DOHH2 (cell line): ENCODE results near the gene SPECC1L.

Source experiments
- H3F3A ChIP-seq: fragments of 200-600 bp; sonication (generic), shearing (Covaris generic); 2 replicates; pipeline ENCODE4 v1.6.0; 2016; ENCODE audit warnings: antibody characterized with exemption, mild to moderate bottlenecking; ENCODE audit not compliant: control insufficient read depth, insufficient read depth
- H3K27ac ChIP-seq: fragments of 200-600 bp; sonication (generic); 2 replicates; pipeline ENCODE4 v1.5.1; 2014; ENCODE audit warnings: low read depth, mild to moderate bottlenecking, low read length, moderate library complexity
- H3K27me3 ChIP-seq: fragments of 200-600 bp; sonication (generic); 2 replicates; pipeline ENCODE4 v1.6.1; 2014; ENCODE audit warnings: mild to moderate bottlenecking, low read length, mixed read lengths; ENCODE audit not compliant: control insufficient read depth
- H3K36me3 ChIP-seq: fragments of 200-600 bp; sonication (generic); 2 replicates; pipeline ENCODE4 v1.6.1; 2014; ENCODE audit warnings: mild to moderate bottlenecking, low read length, moderate library complexity, mixed read lengths; ENCODE audit not compliant: control insufficient read depth
- H3K4me1 ChIP-seq: fragments of 200-600 bp; sonication (generic); 2 replicates; pipeline ENCODE4 v1.6.1; 2014; ENCODE audit warnings: mild to moderate bottlenecking, low read length, mixed read lengths; ENCODE audit not compliant: control insufficient read depth
- H3K4me2 ChIP-seq: fragments of 200-600 bp; sonication (generic); 2 replicates; pipeline ENCODE4 v1.6.0; 2014; ENCODE audit warnings: mild to moderate bottlenecking, low read length, moderate library complexity
- H3K4me3 ChIP-seq: fragments of 200-600 bp; sonication (generic); 2 replicates; pipeline ENCODE4 v1.5.1; 2014; ENCODE audit warnings: mild to moderate bottlenecking, low read length, mixed read lengths
- H3K79me2 ChIP-seq: fragments of 200-600 bp; sonication (generic); 2 replicates; pipeline ENCODE4 v1.6.1; 2014; ENCODE audit warnings: mild to moderate bottlenecking, low read length, mixed read lengths; ENCODE audit not compliant: control insufficient read depth
- H3K9me2 ChIP-seq: fragments of 200-600 bp; sonication (generic); replicated peaks from 2 replicates; pipeline ENCODE4 v1.6.1; 2014; ENCODE audit warnings: mild to moderate bottlenecking, low read length, mixed read lengths; ENCODE audit not compliant: control insufficient read depth
- H3K9me3 ChIP-seq: fragments of 200-600 bp; sonication (generic); 2 replicates; pipeline ENCODE4 v1.6.1; 2014; ENCODE audit warnings: antibody characterized with exemption, low read length, mixed read lengths; ENCODE audit not compliant: control insufficient read depth, insufficient read depth
- H4K20me1 ChIP-seq: fragments of 200-600 bp; sonication (generic); 2 replicates; pipeline ENCODE4 v1.6.0; 2014; ENCODE audit warnings: low read depth, mild to moderate bottlenecking, antibody characterized with exemption, low read length, moderate library complexity; ENCODE audit not compliant: control insufficient read depth, insufficient read depth
- EZH2phosphoT487 ChIP-seq: fragments of 200-600 bp; sonication (generic); IDR thresholded peaks from 2 replicates; pipeline ENCODE4 v1.6.1; 2017; ENCODE audit warnings: borderline replicate concordance, mild to moderate bottlenecking, antibody characterized with exemption, low read length, moderate library complexity, mixed read lengths
- TF ChIP-seq, protein P1 (sequence below): fragments of 200-600 bp; sonication (generic); IDR thresholded peaks from one replicate; pipeline ENCODE4 v1.5.1; 2014; ENCODE audit warnings: antibody characterized with exemption, mild to moderate bottlenecking, low read depth, low read length; ENCODE audit not compliant: poor library complexity, severe bottlenecking

SPECC1L gene

DNA sequence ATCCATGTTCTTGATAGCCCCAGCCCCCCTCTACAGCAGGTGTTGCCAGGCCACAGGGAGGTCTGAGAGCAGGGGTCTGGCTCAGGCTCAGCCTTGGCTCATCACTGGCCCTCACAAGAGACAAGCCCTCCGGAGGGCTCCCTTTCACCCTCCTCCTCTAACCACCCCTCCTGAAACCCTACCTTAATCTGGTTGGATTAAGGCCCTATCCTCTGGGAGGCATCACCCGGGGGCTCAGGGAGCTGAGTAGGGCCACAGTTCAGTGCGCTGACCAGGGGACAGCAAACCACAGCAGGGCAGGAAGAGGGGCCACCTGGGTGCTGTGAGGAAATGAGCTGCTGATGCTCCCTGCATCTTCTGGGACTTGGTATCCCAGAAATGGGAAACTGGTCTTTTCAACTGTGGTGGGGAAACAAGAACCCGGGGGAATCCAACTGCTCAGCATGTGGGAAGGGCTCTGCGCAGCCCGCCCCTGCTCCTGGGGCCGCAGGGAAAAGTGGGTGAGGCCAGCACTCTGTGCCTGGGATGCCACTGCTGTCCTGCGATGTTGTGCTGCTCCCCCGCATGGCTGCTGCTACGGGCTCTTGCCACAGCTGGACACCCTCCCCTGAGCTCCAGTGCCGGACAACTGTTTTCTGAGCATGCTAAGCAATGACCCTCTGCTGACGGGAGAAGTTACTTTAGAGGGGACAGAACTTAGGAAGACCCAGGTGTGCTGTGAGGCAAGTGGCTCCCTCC, 174.3 kb downstream of the SPECC1L start:
- peaks cover 42% of the 10 kb centered on the region for H3K36me3 ChIP-seq
- TF ChIP-seq, protein P1, sequence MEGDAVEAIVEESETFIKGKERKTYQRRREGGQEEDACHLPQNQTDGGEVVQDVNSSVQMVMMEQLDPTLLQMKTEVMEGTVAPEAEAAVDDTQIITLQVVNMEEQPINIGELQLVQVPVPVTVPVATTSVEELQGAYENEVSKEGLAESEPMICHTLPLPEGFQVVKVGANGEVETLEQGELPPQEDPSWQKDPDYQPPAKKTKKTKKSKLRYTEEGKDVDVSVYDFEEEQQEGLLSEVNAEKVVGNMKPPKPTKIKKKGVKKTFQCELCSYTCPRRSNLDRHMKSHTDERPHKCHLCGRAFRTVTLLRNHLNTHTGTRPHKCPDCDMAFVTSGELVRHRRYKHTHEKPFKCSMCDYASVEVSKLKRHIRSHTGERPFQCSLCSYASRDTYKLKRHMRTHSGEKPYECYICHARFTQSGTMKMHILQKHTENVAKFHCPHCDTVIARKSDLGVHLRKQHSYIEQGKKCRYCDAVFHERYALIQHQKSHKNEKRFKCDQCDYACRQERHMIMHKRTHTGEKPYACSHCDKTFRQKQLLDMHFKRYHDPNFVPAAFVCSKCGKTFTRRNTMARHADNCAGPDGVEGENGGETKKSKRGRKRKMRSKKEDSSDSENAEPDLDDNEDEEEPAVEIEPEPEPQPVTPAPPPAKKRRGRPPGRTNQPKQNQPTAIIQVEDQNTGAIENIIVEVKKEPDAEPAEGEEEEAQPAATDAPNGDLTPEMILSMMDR, result no peak
- no peak for TF ChIP-seq EZH2phosphoT487
- no peak overlapping the region for H3K4me2 ChIP-seq
- no peak overlapping the region for H3K4me3 ChIP-seq
- no peaks in the 10 kb centered on the region for H3K9me3 ChIP-seq
- no peaks in the 10 kb centered on the region for H4K20me1 ChIP-seq
- H3K79me2 ChIP-seq, result peaks cover 9% of the 10 kb centered on the region
- H3K27me3 ChIP-seq, result no peaks in the 10 kb centered on the region
- peaks cover 14% of the 10 kb centered on the region for H3K4me1 ChIP-seq
- no peaks in the 10 kb centered on the region for H3F3A ChIP-seq
- H3K9me2 ChIP-seq, result no peaks in the 10 kb centered on the region
- no peak overlapping the region for H3K27ac ChIP-seq

DNA sequence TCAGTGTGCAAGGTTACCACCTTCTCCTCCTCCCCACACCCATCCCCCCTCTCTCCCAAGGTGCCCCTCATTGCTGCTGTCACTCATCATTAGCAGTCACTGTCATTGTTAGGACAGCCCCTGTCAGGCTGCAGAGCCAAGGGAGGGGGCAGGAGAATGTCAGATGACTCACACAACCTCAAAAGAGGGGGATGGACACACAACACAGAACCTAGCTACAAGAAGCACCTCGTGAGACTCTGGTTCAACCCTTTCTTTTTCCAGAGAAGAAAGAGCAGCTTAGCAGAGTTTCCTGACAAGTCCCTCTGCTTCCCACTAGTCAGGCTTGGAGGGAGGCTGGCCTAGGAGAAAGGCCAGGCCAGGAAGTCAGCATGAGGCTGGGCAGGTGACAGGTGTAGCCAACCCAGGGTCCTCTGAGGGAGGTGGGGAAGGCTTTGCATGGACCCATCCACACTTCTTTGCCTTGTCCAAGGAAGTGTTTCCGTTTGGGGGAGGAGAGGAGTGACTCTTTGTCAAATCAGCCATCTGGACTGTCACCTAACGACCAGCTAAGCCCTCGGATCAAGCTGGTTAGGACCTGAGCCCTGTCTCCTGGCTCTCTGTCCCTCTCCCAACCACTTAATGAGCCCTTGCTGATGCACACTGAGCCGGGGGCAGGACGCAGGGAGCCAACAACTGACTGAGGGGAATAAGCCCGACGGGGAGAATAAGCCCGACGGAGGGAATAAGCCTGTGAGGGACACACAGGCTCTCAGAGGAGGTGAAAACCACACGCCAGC, 175.0 kb downstream of the SPECC1L start:
- Histone ChIP-seq H3K4me3 (no peak overlapping the region), H3K27ac (no peak overlapping the region)

DNA sequence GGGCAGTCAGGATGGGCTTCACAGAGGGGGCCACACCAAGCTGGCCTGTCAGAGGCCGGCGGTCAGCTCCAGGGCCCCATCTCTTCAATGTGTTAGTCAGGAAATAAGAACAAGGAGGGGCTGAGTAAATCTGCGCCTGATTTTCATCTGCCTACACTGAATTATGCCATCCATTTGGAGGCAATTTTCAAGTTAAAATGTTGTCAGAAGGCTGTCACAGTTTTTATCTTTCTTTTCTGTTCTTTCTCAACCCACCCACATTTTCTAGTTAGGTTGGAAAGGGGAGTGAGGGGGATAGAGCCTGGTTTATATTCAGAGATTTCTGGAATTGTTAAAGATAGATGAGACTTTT, 175.6 kb downstream of the SPECC1L start:
- Histone ChIP-seq H3K4me1 (peaks cover 28% of the 10 kb centered on the region), H3K27me3 (no peaks in the 10 kb centered on the region), H3K4me3 (no peak overlapping the region), H3K4me2 (no peak overlapping the region), H3K36me3 (peaks cover 32% of the 10 kb centered on the region), H3K9me3 (peaks cover 3% of the 10 kb centered on the region; the same call in 1 of the 2 replicates), H3K79me2 (0 out of 2 replicates have a peak, but pooled peaks cover 2% of the 10 kb centered on the region), H3K27ac (no peak overlapping the region), H3K9me2 (no peaks in the 10 kb centered on the region), H4K20me1 (no peaks in the 10 kb centered on the region), H3F3A (no peaks in the 10 kb centered on the region)
- no peak for TF ChIP-seq EZH2phosphoT487
- TF ChIP-seq, protein P1, result no peak

More for the DNA sequence above, 175.0 kb downstream of the SPECC1L start:
- H3K9me2 ChIP-seq, result no peaks in the 10 kb centered on the region
- H3K27me3 ChIP-seq, result no peaks in the 10 kb centered on the region
- TF ChIP-seq, protein P1, result no peak
- no peak for TF ChIP-seq EZH2phosphoT487
- H4K20me1 ChIP-seq, result no peaks in the 10 kb centered on the region
- 0 out of 2 replicates have a peak, but pooled peaks cover 2% of the 10 kb centered on the region for H3K79me2 ChIP-seq
- no peaks in the 10 kb centered on the region for H3F3A ChIP-seq
- H3K4me2 ChIP-seq, result no peak overlapping the region
- peaks cover 22% of the 10 kb centered on the region for H3K4me1 ChIP-seq
- H3K36me3 ChIP-seq, result peaks cover 34% of the 10 kb centered on the region
- H3K9me3 ChIP-seq, result no peaks in the 10 kb centered on the region
